K562 (cell line): ENCODE results near the gene SETD1B. TPM values are rescaled to one million over a fixed set of nuclear protein-coding genes. Genes with fewer than 3 reads are reported as not detected.

Experiments used
- ATF7 ChIP-seq: fragments of 450-650 bp; IDR thresholded peaks from 2 replicates; pipeline ENCODE4 v1.7.1; 2014; ENCODE audit warnings: mild to moderate bottlenecking, moderate library complexity
- CGGBP1 ChIP-seq: fragments of 250-450 bp; sonication (Bioruptor Pico); IDR thresholded peaks from 2 replicates; pipeline ENCODE4 v1.9.0; 2021; ENCODE audit warnings: mild to moderate bottlenecking
- CHCHD3 ChIP-seq: fragments of 250-450 bp; sonication (Bioruptor Pico); IDR thresholded peaks from 2 replicates; pipeline ENCODE4 v2.1.2; 2022; ENCODE audit warnings: mild to moderate bottlenecking
- CXXC5 ChIP-seq: fragments of 250-450 bp; sonication (Bioruptor Pico); IDR thresholded peaks from 2 replicates; pipeline ENCODE4 v1.8.0; 2022; ENCODE audit warnings: inconsistent platforms, mild to moderate bottlenecking, moderate library complexity
- EHMT2 ChIP-seq: fragments of 450-650 bp; IDR thresholded peaks from 2 replicates; pipeline ENCODE4 v1.6.1; 2018; ENCODE audit warnings: antibody characterized with exemption
- EZH2 ChIP-seq: IDR thresholded peaks from 2 replicates; pipeline ENCODE4 v1.6.1; 2012; ENCODE audit warnings: low read depth, mild to moderate bottlenecking, inconsistent platforms, low read length, borderline replicate concordance
- ILF3 ChIP-seq: fragments of 450-650 bp; IDR thresholded peaks from 2 replicates; pipeline ENCODE4 v1.6.1; 2018; ENCODE audit warnings: antibody characterized with exemption, mild to moderate bottlenecking, moderate library complexity, borderline replicate concordance
- KAT8 ChIP-seq: fragments of 450-650 bp; IDR thresholded peaks from 2 replicates; pipeline ENCODE4 v1.6.1; 2016; ENCODE audit warnings: low read depth, mild to moderate bottlenecking
- KLF1 ChIP-seq: fragments of 450-650 bp; IDR thresholded peaks from 2 replicates; pipeline ENCODE4 v1.6.1; 2016; ENCODE audit warnings: missing genetic modification characterization, missing compliant biosample characterization
- MLLT1 ChIP-seq, 2 experiments: fragments of 450-650 bp; IDR thresholded peaks; 2 replicates each; pipeline ENCODE4 v1.6.1; 2016
- MYC ChIP-seq, 2 experiments: fragments of 250-450 bp in 1 of 2; sonication (Bioruptor Pico) in 1 of 2; IDR thresholded peaks; 2 replicates each; pipeline versions ENCODE4 v1.5.1 to v1.6.1; 2012 to 2021; ENCODE audit warnings: low read depth in 2 of 2, borderline replicate concordance in 1 of 2, improper control_type of control experiment in 1 of 2, low read length in 1 of 2, mild to moderate bottlenecking in 1 of 2, moderate library complexity in 1 of 2
- NFE2 ChIP-seq: IDR thresholded peaks from 2 replicates; pipeline ENCODE4 v1.6.1; 2014; ENCODE audit warnings: antibody characterized with exemption, low read depth
- PREB ChIP-seq: sonication (generic); formaldehyde crosslinking; IDR thresholded peaks from 2 replicates; pipeline ENCODE4 v1.8.1; 2023; ENCODE audit warnings: mild to moderate bottlenecking, missing genetic modification reagents
- RFX1 ChIP-seq: fragments of 450-650 bp; IDR thresholded peaks from 2 replicates; pipeline ENCODE4 v1.6.1; 2016; ENCODE audit warnings: mild to moderate bottlenecking, moderate library complexity
- SMARCE1 ChIP-seq: fragments of 450-650 bp; IDR thresholded peaks from 2 replicates; pipeline ENCODE4 v1.7.1; 2016; ENCODE audit warnings: mild to moderate bottlenecking
- SPI1 ChIP-seq: IDR thresholded peaks from 2 replicates; pipeline ENCODE4 v1.6.1; 2011; ENCODE audit warnings: low read depth, low read length, control low read depth, borderline replicate concordance
- TAF9B ChIP-seq: fragments of 450-650 bp; IDR thresholded peaks from 2 replicates; pipeline ENCODE4 v1.6.1; 2018; ENCODE audit warnings: mild to moderate bottlenecking; ENCODE audit not compliant: partially characterized antibody
- TEAD1 ChIP-seq, 2 experiments: fragments of 450-650 bp in 1 of 2; sonication (generic) in 1 of 2; formaldehyde crosslinking; IDR thresholded peaks; 2 replicates each; pipeline versions ENCODE4 v1.4.0 to v1.8.0; 2020 to 2022; ENCODE audit warnings: mild to moderate bottlenecking in 2 of 2, missing genetic modification reagents in 1 of 2
- TFAM ChIP-seq: fragments of 250-450 bp; sonication (Bioruptor Pico); conservative IDR thresholded peaks from 2 replicates; pipeline ENCODE4 v1.5.0; 2021; ENCODE audit warnings: mild to moderate bottlenecking, moderate library complexity
- XRCC5 ChIP-seq: fragments of 200-400 bp; formaldehyde crosslinking; IDR thresholded peaks from 2 replicates; pipeline ENCODE4 v1.6.1; 2017; ENCODE audit warnings: low read depth, mild to moderate bottlenecking, low read length
- YY1 ChIP-seq, 3 experiments: IDR thresholded peaks; 2 replicates each; pipeline ENCODE4 v1.6.1; 2011; ENCODE audit warnings: low read length in 2 of 3, mild to moderate bottlenecking in 2 of 3, moderate library complexity in 2 of 3, borderline replicate concordance in 1 of 3, control low read depth in 1 of 3, low read depth in 1 of 3; ENCODE audit not compliant: insufficient read depth in 3 of 3, insufficient replicate concordance in 2 of 3, control insufficient read depth in 1 of 3, insufficient read length in 1 of 3; ENCODE audit errors: extremely low read depth in 1 of 3
- ZBTB1 ChIP-seq: sonication (generic); formaldehyde crosslinking; IDR thresholded peaks from 2 replicates; pipeline ENCODE4 v1.8.1; 2023; ENCODE audit warnings: missing genetic modification reagents, low read depth, mild to moderate bottlenecking, borderline replicate concordance
- ZBTB26 ChIP-seq: fragments of 450-650 bp; formaldehyde crosslinking; IDR thresholded peaks from 2 replicates; pipeline ENCODE4 v1.4.0; 2022; ENCODE audit warnings: missing genetic modification characterization
- ZSCAN32 ChIP-seq: fragments of 450-650 bp; formaldehyde crosslinking; IDR thresholded peaks from 2 replicates; pipeline ENCODE4 v1.4.0; 2020; ENCODE audit warnings: mild to moderate bottlenecking, moderate library complexity
- polyA plus RNA-seq, 8 experiments: library from polyadenylated mRNA; depleted of rRNA in 4 of 8; stranded (reverse) in 5 of 8; unstranded in 3 of 8; fragments of >200 nt; fragmentation: Nextera tagmentation in 2 of 8; fragmentation: Illumina TruSeq in 1 of 8; extraction: Ambion mirVana in 2 of 8; extraction: Trizol in 1 of 8; gene quantifications; 2 replicates each; pipeline versions ENCODE4 v1.2.1 to v1.2.3, GENCODE V29; 2011 to 2014; ENCODE audit warnings: inconsistent platforms in 1 of 8, missing spikeins in 1 of 8
- total RNA-seq, 7 experiments: library from RNA; depleted of rRNA in 6 of 7; stranded (reverse); fragments of >200 nt in 6 of 7; fragmentation: Illumina TruSeq in 2 of 7; extraction: Trizol in 2 of 7; gene quantifications; 2 replicates each; pipeline versions ENCODE4 v1.2.1 to v1.2.3, GENCODE V29; 2011 to 2021; ENCODE audit warnings: low replicate concordance in 1 of 7

SETD1B gene
- total and polyA plus RNA-seq, 9 of the 15 experiments (the other 6 are each of a cell fraction or from before 2014, with no cell fraction given): 0.48 to 26.6 (median 2.3) TPM

- 0 out of 4 replicates have a peak, but pooled peaks of 1 of the 2 experiments have one; percentile 20 for TF ChIP-seq TEAD1 (CRISPR knock-in tag; IDR thresholded peaks at IDR 0.05)
- TF ChIP-seq KLF1 (tag): no peak
- no peak for TF ChIP-seq NFE2
- TF ChIP-seq TAF9B: peak; percentile 16
- peak in 1 of 3 experiments; percentile 27 for TF ChIP-seq YY1 (IDR thresholded peaks at IDR 0.05; ENCODE audit: borderline replicate concordance in 1 of 3, control insufficient read depth in 1 of 3, extremely low read depth in 1 of 3, insufficient read depth in 3 of 3, insufficient read length in 1 of 3, insufficient replicate concordance in 2 of 3, low read depth in 1 of 3, low read length in 2 of 3)
- TF ChIP-seq ZBTB26 (CRISPR knock-in tag): 0 out of 2 replicates have a peak, but pooled peaks have one; percentile 2
- 0 out of 2 replicates have a peak, but pooled peaks have one; percentile 41 for TF ChIP-seq PREB (CRISPR knock-in tag)
- TF ChIP-seq MLLT1 (IDR thresholded peaks at IDR 0.05): peak; percentile 41 to 88; a peak in 3 of 4 replicates
- peak; percentile 80 for TF ChIP-seq ILF3
- TF ChIP-seq CXXC5 (CRISPR knock-in tag): peak; percentile 17; the same call in 1 of the 2 replicates
- no peak for TF ChIP-seq MYC (IDR thresholded peaks at IDR 0.05; ENCODE audit: low read depth, low read length)
- no peak for TF ChIP-seq MYC (CRISPR knock-in tag; IDR thresholded peaks at IDR 0.05; ENCODE audit: borderline replicate concordance, low read depth)
- no peak for TF ChIP-seq CHCHD3 (CRISPR knock-in tag)
- TF ChIP-seq ATF7: no peak
- TF ChIP-seq RFX1: no peak
- TF ChIP-seq TFAM (CRISPR knock-in tag): no peak
- no peak for TF ChIP-seq EHMT2
- TF ChIP-seq SPI1: no peak
- no peak for TF ChIP-seq SMARCE1
- no peak for TF ChIP-seq ZBTB1
- no peak for TF ChIP-seq CGGBP1 (CRISPR knock-in tag)
- no peak for TF ChIP-seq ZSCAN32 (CRISPR knock-in tag)
- TF ChIP-seq XRCC5: no peak
- no peak for TF ChIP-seq EZH2
- no peak for TF ChIP-seq KAT8
These were observed 2.0 kb upstream of the SETD1B start (continued) for GRCh38 chr12:121801595-121802484.
